KG1 (cell line): ENCODE measurements around the gene CWC27.
"Not testable (repeated sequence)": the region's sequence is repeated elsewhere in the genome, so short reads cannot be mapped to it uniquely, and the experiment has no call there.

Experiments used
- DNase-seq: peaks from one replicate; lab custom pipeline; 2025; lab: John Stamatoyannopoulos, UW

The CWC27 gene

DNA sequence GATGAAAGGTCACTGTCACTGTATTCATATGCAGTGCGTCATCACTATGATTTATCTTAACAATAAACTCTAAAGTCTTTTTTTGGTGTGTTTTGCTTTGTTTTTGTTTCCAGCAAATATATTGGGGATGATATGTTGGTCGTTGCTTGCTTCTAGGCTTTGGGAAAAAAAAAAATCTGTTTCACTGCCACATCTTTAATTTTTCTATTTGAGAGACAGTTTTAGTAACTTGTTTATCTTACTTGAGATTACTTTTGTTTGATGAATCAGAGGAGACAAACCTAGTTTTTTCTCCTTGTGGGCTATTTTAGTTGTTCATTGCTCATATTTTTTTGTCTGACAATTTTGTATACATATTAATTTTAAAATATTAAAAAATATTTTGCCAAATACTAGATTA is 19.4 kb downstream of the CWC27 start:
- no peak for DNase-seq

GRCh38 chr5:64789457-64789856 is 20.7 kb downstream of the CWC27 start:
- DNase-seq, result no peak

- no peak for DNase-seq
Measured at GRCh38 chr5:64790210-64790609, 21.5 kb downstream of the CWC27 start.

DNA sequence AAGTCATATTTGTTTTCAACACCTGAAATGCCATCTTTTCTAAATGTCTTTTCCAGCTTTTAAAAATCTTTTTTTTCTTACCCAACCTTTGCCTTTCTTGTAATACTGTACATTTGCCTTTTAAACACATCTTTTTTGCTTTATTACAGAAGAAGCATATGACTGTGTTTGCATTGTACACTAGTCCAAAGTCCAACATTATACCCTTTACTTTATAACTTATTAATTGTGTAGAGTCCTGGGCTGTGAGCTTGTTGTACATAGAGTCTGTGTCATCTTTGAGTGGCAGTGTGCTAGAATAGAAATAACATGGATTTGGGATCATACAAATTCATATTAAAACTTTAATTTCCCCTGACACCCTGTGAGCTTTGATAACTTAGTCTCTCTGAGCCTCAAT is 23.7 kb downstream of the CWC27 start:
- DNase-seq, result no peak

- DNase-seq, result no peak
Measured at GRCh38 chr5:64794053-64794770, 25.5 kb downstream of the CWC27 start.

GRCh38 chr5:64796301-64796700 is 27.6 kb downstream of the CWC27 start:
- no peak for DNase-seq

GRCh38 chr5:64800926-64801325 is 32.2 kb downstream of the CWC27 start:
- DNase-seq, result no peak

GRCh38 chr5:64806537-64806936 is 37.8 kb downstream of the CWC27 start:
- DNase-seq, result no peak

- no peak for DNase-seq
Measured at GRCh38 chr5:64807520-64807919, 38.8 kb downstream of the CWC27 start.

DNA sequence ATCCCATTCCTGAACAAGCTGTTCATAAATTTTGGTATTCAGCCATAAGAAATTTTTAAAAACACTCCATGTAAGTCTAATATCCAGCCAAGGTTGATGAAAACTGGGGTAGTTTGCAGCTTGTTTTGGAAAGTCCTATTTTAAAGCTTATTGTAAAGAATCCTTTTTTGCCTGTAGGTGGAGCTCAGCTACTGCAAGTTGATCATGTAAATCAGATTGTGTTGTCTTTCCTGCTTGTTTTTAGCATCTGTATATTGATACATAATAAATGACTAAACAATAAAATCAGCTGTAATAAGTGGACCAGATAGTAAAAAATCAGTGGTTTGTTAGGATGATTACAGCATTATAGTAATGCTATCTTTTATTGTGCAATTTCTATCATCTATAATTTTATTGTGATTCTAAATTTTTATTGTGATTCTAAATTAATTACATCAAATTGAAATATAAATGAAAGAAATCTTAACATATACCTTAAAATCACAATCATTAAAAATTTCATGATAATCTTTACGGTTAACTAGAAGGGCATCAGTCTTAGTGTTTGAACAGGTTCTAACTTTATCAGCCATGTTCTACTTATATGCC is 42.4 kb downstream of the CWC27 start:
- DNase-seq, result no peak

- no peak for DNase-seq
Measured at GRCh38 chr5:64814073-64814472, 45.3 kb downstream of the CWC27 start.

DNA sequence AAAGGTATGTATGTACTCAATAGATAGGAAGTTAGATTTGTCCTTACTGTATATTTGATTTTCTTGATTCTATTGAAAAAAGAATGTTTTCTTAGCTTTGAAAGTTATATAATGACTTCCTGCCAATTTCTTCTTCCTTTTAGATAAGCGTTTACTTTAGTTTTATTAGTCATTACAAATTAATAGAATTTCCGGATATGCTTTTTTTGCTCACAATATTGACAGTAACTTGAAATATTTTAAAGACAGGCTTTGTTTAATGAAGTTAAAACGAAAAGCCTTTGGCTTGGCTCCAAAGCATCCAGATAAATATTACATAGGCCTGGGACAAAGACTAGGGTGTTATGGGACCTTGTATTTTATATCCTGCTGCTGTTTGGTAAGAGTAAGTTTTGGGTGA is 49.5 kb downstream of the CWC27 start:
- no peak for DNase-seq

DNA sequence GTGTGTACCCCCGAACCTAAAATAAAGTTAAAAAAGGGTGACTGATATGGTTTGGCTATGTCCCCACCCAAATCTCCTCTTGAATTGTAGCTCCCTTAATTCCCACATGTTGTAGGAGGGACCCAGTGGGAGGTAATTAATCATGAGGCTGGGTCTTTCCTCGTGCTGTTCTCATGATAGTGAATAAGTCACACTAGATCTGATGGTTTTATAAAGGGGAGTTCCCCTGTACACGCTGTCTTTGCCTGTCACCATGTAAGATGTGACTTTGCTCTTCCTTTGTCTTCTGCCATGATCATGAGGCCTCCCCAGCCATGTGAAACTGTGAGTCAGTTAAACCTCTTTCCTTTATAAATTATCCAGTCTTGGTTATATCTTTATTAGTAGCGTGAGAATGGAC is 50.6 kb downstream of the CWC27 start:
- not testable (repeated sequence) for DNase-seq

DNA sequence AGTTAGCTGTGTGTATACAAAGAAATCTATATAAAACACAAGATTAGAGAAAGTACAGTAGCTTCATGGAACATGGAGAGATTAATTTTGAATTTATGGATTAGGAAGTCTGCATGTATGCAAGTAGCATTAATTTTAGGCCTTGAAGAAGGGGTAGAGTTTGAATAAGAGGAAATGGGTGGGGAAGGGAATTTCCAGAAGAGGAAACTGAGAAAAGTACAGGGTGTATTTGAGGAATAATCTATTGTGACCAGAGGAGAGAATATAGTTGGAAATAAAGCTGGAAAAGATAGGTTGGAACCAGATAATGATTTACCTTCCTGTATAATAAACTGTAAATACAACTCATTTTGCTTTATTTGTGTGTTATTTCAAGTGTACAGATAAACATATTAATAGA is 53.6 kb downstream of the CWC27 start:
- DNase-seq, result no peak

DNA sequence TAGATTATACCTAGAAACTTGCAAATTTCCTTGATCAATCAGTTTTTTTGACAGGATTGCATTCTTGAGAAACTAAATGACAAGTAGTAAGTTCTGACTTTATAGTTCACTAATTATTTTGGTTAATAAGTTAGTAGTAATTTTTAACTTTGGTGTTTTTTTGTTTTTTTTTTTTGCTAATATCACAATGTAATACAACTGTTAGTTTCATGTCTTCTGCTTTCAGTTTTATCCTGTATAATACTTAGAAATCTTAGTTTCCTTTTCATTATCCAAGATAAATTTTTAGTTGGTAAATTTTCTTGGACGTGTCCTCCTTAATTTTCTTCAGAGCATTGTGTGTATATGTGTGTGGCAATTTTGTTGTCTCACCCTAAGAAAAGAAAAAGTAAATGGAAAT is 57.8 kb downstream of the CWC27 start:
- DNase-seq, result no peak

GRCh38 chr5:64827703-64828102 is 59.0 kb downstream of the CWC27 start:
- DNase-seq, result no peak

- DNase-seq, result not testable (repeated sequence)
Measured at GRCh38 chr5:64830650-64831049, 61.9 kb downstream of the CWC27 start.

- DNase-seq, result no peak
Measured at GRCh38 chr5:64831996-64832395, 63.3 kb downstream of the CWC27 start.

- no peak for DNase-seq
Measured at GRCh38 chr5:64834037-64834436, 65.3 kb downstream of the CWC27 start.

GRCh38 chr5:64834611-64835010 is 65.9 kb downstream of the CWC27 start:
- DNase-seq, result no peak

DNA sequence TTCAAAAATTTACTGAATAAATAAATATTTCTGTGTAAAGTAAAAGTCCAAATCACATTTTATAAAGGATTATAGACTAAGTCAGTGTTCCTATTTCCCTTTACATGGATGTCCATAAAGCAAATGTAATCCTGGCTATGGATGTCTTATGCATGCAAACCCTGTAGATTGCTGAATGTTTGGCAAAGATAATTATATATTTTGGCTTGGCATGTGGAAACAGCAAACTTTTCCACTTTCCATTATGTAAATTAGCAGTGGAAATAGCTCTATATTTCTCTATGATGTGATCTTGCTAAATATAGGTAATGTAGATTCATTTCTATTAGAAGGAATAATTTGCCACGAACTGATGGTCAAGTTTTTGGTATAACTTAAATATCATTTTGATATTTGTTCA is 66.5 kb downstream of the CWC27 start:
- no peak for DNase-seq

GRCh38 chr5:64836190-64836755 is 67.5 kb downstream of the CWC27 start:
- DNase-seq, result no peak

GRCh38 chr5:64836786-64837185 is 68.1 kb downstream of the CWC27 start:
- DNase-seq, result no peak

GRCh38 chr5:64838376-64838775 is 69.6 kb downstream of the CWC27 start:
- DNase-seq, result no peak
